OCI-LY3 (cell line): Measurements from ENCODE around the gene ALDH1L1.

ENCODE experiments used
- H2AFZ ChIP-seq: fragments of 200-600, 300-600 bp; shearing (Covaris generic); 2 replicates; pipeline ENCODE4 v1.6.0; 2014; ENCODE audit warnings: antibody characterized with exemption, low read depth, low read length
- H3K27ac ChIP-seq: fragments of 200-600, 300-600 bp; sonication (generic); 2 replicates; pipeline ENCODE4 v1.5.1; 2014; ENCODE audit warnings: mild to moderate bottlenecking, low read length, moderate library complexity, mixed read lengths
- H3K27me3 ChIP-seq: fragments of 200-600, 300-600 bp; sonication (generic); 2 replicates; pipeline ENCODE4 v1.6.1; 2014; ENCODE audit warnings: low read depth, low read length, mixed read lengths
- H3K36me3 ChIP-seq: fragments of 200-600, 300-600 bp; sonication (generic); replicated peaks from 2 replicates; pipeline ENCODE3; 2014; ENCODE audit warnings: low read depth, low read length, mixed read lengths
- H3K4me1 ChIP-seq: fragments of 300-600, 200-600 bp; sonication (generic); 2 replicates; pipeline ENCODE4 v1.6.1; 2014; ENCODE audit warnings: low read length, mixed read lengths
- H3K4me2 ChIP-seq: fragments of 200-600, 300-600 bp; sonication (generic); 2 replicates; pipeline ENCODE4 v1.6.1; 2014; ENCODE audit warnings: low read length, mixed read lengths
- H3K4me3 ChIP-seq: fragments of 300-600, 200-600 bp; sonication (generic); 2 replicates; pipeline ENCODE4 v1.5.1; 2014; ENCODE audit warnings: antibody characterized with exemption, mild to moderate bottlenecking, low read length, moderate library complexity
- H3K79me2 ChIP-seq: fragments of 300-600, 200-600 bp; shearing (Covaris generic); 2 replicates; pipeline ENCODE4 v1.6.1; 2014; ENCODE audit warnings: mild to moderate bottlenecking, low read length, mixed read lengths
- H3K9ac ChIP-seq: fragments of 300-600, 200-600 bp; shearing (Covaris generic); 2 replicates; pipeline ENCODE4 v1.6.0; 2014; ENCODE audit warnings: mild to moderate bottlenecking, low read length, moderate library complexity
- H3K9me3 ChIP-seq: fragments of 200-600, 300-600 bp; shearing (Covaris generic); 2 replicates; pipeline ENCODE4 v1.6.1; 2014; ENCODE audit warnings: low read length, mixed read lengths; ENCODE audit not compliant: insufficient read depth
- H4K20me1 ChIP-seq: fragments of 200-600, 300-600 bp; sonication (generic); 2 replicates; pipeline ENCODE4 v1.6.1; 2016; ENCODE audit warnings: low read length, mixed read lengths; ENCODE audit not compliant: insufficient read depth
- CTCF ChIP-seq: fragments of 200-600, 300-600 bp; sonication (generic); IDR thresholded peaks from 2 replicates; pipeline ENCODE4 v1.5.1; 2014; ENCODE audit warnings: antibody characterized with exemption, low read length, low read depth
- EZH2phosphoT487 ChIP-seq: fragments of 200-600 bp; shearing (Covaris generic); IDR thresholded peaks from 2 replicates; pipeline ENCODE4 v1.6.1; 2018; ENCODE audit warnings: antibody characterized with exemption, mixed run types, low read depth

ALDH1L1 gene

DNA sequence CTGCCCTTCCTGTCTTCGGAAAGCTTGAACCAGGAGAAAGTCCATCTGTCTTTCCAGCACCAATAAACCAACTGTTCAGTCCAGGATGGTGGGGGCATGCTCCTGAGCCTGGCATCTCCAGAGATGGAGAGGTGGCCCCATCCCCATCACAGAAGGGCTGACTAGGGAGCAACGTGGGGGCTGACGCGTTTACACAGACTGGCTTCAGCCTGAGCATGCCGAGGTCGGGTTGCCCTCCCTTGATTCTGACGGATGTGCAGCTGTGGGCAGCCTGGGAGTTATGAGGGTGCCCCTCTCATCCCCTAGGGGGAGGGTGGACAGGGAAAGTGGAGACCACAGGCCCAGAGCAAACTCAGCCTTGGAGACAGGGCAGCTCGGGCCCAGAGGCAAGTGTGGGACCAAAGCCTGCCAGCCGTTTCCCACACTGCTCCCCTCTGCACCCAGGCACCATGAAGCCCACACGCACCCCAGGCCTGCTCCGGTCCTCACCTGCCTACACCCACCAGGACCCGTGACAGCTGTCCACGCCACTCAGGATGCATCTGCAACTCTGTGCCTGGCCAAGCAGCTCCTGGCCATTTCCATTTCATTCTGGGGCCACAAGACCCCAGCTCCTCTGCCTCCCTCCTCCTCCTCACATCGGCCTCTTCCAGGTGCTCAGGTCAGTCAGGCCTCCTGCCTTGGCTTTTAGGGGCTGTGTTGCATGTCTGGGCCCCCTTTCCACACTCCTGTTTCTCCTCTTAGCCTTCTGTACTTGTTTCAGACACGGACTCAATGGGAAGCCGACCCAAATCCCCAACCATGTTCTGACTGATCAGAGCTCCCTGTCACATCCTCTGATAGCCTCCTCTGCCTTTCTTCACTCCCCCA is 48.3 kb downstream of the ALDH1L1 start:
- no peaks in the 10 kb centered on the region for H3K4me1 ChIP-seq
- H3K36me3 ChIP-seq, result no peaks in the 10 kb centered on the region
- H3K27ac ChIP-seq, result no peak overlapping the region
- TF ChIP-seq EZH2phosphoT487, result no peak
- no peak for TF ChIP-seq CTCF
- H4K20me1 ChIP-seq, result no peaks in the 10 kb centered on the region
- no peaks in the 10 kb centered on the region for H3K27me3 ChIP-seq
- no peak overlapping the region for H2AFZ ChIP-seq
- H3K4me3 ChIP-seq, result no peak overlapping the region
- no peaks in the 10 kb centered on the region for H3K79me2 ChIP-seq
- no peak overlapping the region for H3K4me2 ChIP-seq
- no peak overlapping the region for H3K9ac ChIP-seq
- H3K9me3 ChIP-seq, result no peaks in the 10 kb centered on the region

- Histone ChIP-seq H3K4me1 (no peaks in the 10 kb centered on the region), H3K27ac (no peak overlapping the region), H3K9me3 (no peaks in the 10 kb centered on the region), H2AFZ (no peak overlapping the region), H3K36me3 (no peaks in the 10 kb centered on the region), H3K4me2 (no peak overlapping the region), H4K20me1 (no peaks in the 10 kb centered on the region), H3K79me2 (no peaks in the 10 kb centered on the region), H3K9ac (no peak overlapping the region), H3K27me3 (no peaks in the 10 kb centered on the region), H3K4me3 (no peak overlapping the region)
- TF ChIP-seq EZH2phosphoT487 (no peak), CTCF (no peak)
These were observed 49.2 kb downstream of the ALDH1L1 start for GRCh38 chr3:126130981-126131745.

GRCh38 chr3:126130081-126130855 is 50.1 kb downstream of the ALDH1L1 start:
- Histone ChIP-seq H3K79me2 (no peaks in the 10 kb centered on the region), H3K4me2 (no peak overlapping the region), H3K9ac (no peak overlapping the region), H3K27ac (no peak overlapping the region), H3K27me3 (no peaks in the 10 kb centered on the region), H3K36me3 (no peaks in the 10 kb centered on the region), H3K9me3 (no peaks in the 10 kb centered on the region), H3K4me1 (no peaks in the 10 kb centered on the region), H3K4me3 (no peak overlapping the region), H4K20me1 (no peaks in the 10 kb centered on the region), H2AFZ (no peak overlapping the region)
- TF ChIP-seq EZH2phosphoT487 (no peak), CTCF (no peak)
